ENCODE results near the gene ADAM30. TPM values are rescaled to one million over a fixed set of nuclear protein-coding genes. Genes with fewer than 3 reads are reported as not detected.

The ADAM30 gene
- total RNA-seq, 2 donors from 2014 or later: not detected

DNA sequence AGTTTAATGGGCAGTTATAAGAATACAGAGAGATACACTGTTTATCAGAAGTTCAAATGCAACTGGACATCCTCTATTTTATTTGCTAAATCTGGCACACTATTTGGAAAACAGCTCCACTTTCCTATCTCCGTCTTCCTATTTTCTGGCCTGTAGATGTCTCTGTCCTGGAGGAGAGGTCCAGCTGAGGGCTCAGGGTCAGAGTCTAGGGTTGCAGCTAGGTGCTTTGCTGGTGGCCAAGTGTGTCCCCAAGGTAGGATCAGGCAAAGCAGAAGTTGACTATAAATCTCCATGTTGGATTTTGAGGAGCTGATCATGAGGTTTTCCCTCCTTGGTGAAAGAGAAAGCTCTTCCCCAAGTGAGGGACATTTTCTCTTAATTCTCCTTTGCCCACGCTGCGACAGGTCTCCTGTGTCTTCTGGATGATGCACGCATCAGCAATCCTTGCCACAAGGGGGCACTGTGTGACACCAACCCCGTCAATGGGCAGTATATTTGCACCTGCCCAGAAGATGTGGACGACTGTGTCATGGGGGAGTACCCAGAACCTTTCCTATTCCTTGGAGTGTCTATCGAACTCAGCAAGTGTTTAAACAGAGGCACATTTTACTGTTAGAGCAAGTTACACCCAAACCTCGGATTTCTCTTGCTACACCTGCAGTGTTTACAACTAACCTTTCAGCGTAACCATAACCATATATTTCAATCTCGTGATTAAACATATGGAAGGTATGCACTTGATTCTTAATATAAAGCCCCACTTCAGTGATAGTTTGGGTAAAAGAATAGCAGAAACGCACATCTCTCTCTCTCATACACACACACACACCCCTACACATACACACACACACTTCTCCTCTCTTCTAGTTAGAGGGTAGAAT lies 10.2 kb downstream of the ADAM30 start:
- Histone ChIP-seq H3K36me3 (no peaks in the 10 kb centered on the region), H3K27me3 (replicated peaks; ENCODE audit: insufficient read depth) (no peaks in the 10 kb centered on the region), H3K4me3 (no peak overlapping the region), H3K9me3 (no peaks in the 10 kb centered on the region), H3K4me1 (ENCODE audit: control insufficient read depth in 1 of 2, low read depth in 2 of 2) (peaks cover 0 to 19% of the 10 kb centered on the region in 2 donors), H3K27ac (no peak overlapping the region)
- TF ChIP-seq, protein P1, sequence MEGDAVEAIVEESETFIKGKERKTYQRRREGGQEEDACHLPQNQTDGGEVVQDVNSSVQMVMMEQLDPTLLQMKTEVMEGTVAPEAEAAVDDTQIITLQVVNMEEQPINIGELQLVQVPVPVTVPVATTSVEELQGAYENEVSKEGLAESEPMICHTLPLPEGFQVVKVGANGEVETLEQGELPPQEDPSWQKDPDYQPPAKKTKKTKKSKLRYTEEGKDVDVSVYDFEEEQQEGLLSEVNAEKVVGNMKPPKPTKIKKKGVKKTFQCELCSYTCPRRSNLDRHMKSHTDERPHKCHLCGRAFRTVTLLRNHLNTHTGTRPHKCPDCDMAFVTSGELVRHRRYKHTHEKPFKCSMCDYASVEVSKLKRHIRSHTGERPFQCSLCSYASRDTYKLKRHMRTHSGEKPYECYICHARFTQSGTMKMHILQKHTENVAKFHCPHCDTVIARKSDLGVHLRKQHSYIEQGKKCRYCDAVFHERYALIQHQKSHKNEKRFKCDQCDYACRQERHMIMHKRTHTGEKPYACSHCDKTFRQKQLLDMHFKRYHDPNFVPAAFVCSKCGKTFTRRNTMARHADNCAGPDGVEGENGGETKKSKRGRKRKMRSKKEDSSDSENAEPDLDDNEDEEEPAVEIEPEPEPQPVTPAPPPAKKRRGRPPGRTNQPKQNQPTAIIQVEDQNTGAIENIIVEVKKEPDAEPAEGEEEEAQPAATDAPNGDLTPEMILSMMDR (IDR thresholded peaks at IDR 0.05): peak; percentile 62
- no peak for ATAC-seq (ENCODE audit: insufficient number of reproducible peaks, low FRiP score, low read depth)
- DNase-seq (ENCODE audit: low spot score): no peak

- TF ChIP-seq, protein P1 (IDR thresholded peaks at IDR 0.05): no peak
- Histone ChIP-seq H3K27me3 (replicated peaks; ENCODE audit: insufficient read depth) (no peaks in the 10 kb centered on the region), H3K4me3 (no peak overlapping the region), H3K9me3 (no peaks in the 10 kb centered on the region), H3K36me3 (no peaks in the 10 kb centered on the region), H3K4me1 (ENCODE audit: control insufficient read depth in 1 of 2, low read depth in 2 of 2) (peaks cover 0 to 19% of the 10 kb centered on the region in 2 donors), H3K27ac (no peak overlapping the region)
- DNase-seq (ENCODE audit: low spot score): no peak
- no peak for ATAC-seq (ENCODE audit: insufficient number of reproducible peaks, low FRiP score, low read depth)
These were observed 11.6 kb downstream of the ADAM30 start for GRCh38 chr1:119884711-119885110.

- Histone ChIP-seq H3K27me3 (replicated peaks; ENCODE audit: insufficient read depth) (no peaks in the 10 kb centered on the region), H3K4me3 (no peak overlapping the region), H3K4me1 (ENCODE audit: control insufficient read depth in 1 of 2, low read depth in 2 of 2) (peaks cover 0 to 19% of the 10 kb centered on the region in 2 donors), H3K27ac (no peak overlapping the region), H3K36me3 (no peaks in the 10 kb centered on the region), H3K9me3 (no peaks in the 10 kb centered on the region)
- DNase-seq (ENCODE audit: low spot score): no peak
- TF ChIP-seq, protein P1 (IDR thresholded peaks at IDR 0.05): no peak
- ATAC-seq (ENCODE audit: insufficient number of reproducible peaks, low FRiP score, low read depth): no peak
These were observed 12.5 kb downstream of the ADAM30 start for GRCh38 chr1:119883826-119884225.

GRCh38 chr1:119882132-119883049 lies 13.9 kb downstream of the ADAM30 start:
- no peak for DNase-seq (ENCODE audit: low spot score)
- no peaks in the 10 kb centered on the region for H3K27me3 ChIP-seq (replicated peaks; ENCODE audit: insufficient read depth)
- ATAC-seq (ENCODE audit: insufficient number of reproducible peaks, low FRiP score, low read depth): no peak

More at GRCh38 chr1:119882132-119883049, 13.9 kb downstream of the ADAM30 start:
- no peak overlapping the region for H3K4me3 ChIP-seq
- H3K27ac ChIP-seq: no peak overlapping the region
- no peaks in the 10 kb centered on the region for H3K9me3 ChIP-seq
- H3K4me1 ChIP-seq (ENCODE audit: control insufficient read depth in 1 of 2, low read depth in 2 of 2): peaks cover 0 to 19% of the 10 kb centered on the region in 2 donors
- H3K36me3 ChIP-seq: no peaks in the 10 kb centered on the region
- TF ChIP-seq, protein P1 (IDR thresholded peaks at IDR 0.05): no peak
